GM21526 (cell line): ENCODE data around the gene CEP85L.
"Not testable (repeated sequence)": the region's sequence is repeated elsewhere in the genome, so short reads cannot be mapped to it uniquely, and the experiment has no call there.

ENCODE experiments used
- ATAC-seq: cut with Tn5 transposase; IDR thresholded peaks from one replicate; pipeline ENCODE4 v1.9.1; 2021; ENCODE audit warnings: moderate library complexity; ENCODE audit not compliant: unreplicated experiment, low FRiP score

The CEP85L gene

DNA sequence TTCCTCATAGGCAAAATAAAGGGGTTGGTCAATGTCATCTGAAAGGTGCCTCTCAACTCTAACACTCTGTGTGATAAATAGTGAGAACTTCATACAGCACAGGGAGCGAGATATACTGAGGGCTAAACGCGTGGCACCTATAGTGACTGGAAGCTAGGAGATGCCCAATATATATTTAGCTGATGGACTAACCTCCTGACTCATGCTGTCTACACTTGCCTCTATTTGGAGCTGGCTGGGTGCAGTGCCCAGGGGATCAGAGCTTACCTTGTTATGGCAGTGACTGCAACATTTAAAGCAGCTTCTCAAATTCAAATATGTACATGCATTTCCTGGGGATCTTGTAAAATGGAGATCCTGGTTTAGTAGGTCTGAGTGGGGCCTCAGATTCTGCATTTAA lies 214.9 kb downstream of the CEP85L start:
- no peak for ATAC-seq

GRCh38 chr6:118434147-118434546 lies 217.2 kb downstream of the CEP85L start:
- ATAC-seq: not testable (repeated sequence)

DNA sequence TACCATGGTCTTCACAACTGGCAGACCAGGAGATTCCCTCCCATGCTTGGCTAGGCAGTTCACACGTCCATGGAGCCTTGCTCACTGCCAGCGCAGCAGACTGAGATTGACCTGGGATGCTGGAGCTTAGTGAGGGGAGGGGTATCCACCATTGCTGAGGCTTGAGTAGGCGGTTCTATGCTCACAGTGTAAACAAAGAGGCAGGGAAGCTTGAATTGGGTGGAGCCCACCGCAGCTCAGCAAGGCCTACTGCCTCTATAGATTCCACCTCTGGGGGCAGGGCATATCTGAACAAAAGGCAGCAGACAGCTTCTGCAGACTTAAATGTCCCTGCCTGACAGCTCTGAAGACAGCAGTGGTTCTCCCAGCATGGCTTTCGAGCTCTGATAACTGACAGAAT lies 230.1 kb downstream of the CEP85L start:
- not testable (repeated sequence) for ATAC-seq

DNA sequence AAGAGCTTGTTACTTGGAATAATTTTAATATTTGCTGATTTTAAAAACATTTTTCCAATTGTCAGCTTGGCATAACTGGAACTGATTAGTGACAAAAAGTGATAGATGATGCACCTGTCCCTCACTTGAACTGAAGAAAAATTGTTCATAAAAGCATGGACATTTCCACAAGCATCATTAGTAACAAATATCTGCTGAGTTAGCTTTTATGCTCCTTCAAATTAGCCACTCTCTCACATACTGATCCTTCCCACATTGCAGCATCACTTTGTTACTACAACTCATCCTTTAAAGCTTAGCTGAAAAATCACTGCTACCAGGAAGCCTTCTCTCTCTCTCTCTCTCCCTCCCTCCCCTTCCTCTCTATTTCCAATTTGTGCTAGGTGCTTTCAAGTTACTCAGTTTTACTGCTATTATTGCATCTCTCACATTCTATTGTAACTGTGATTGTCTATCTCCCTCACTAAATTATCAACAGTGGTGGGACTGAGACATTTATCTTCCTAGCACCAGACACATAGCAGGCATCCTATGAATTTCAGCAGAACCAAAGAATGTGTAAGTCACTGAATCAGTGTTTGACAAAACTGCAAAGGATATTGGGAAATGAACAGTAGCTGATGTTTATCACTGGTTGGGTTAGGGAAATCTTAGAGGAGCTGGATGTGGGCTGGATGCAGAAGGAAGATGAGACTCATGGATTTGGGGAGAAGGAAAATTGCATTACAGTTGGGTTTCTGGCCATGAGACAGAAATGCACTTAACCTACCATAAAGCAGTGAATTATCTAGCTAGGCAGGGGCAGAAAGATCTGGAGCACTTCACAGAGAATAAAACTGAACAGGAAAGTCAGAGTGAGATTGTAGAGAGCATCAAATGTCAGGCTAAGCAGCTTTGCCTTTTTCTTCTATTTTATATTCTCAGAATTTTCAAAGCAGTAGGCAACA lies 231.7 kb downstream of the CEP85L start:
- ATAC-seq: no peak
